Endometrial microvascular endothelial cells (primary cell): ENCODE results near the gene REG4. TPM values are rescaled to one million over a fixed set of nuclear protein-coding genes. Genes with fewer than 3 reads are reported as not detected.
"Not testable (repeated sequence)": the region's sequence is repeated elsewhere in the genome, so short reads cannot be mapped to it uniquely, and the experiment has no call there.

Experiments used
- in situ Hi-C: cut with HindIII; loops from 2 replicates; pipeline ENCODE4 v1.10.0; 2017; ENCODE audit warnings: low sequenced_read_pairs, low pct_unique_long_range_greater_than_20kb; ENCODE audit errors: inconsistent ontology term
- total RNA-seq: library from RNA; depleted of rRNA; stranded (reverse); fragments of >200 nt; gene quantifications from one replicate; pipeline ENCODE4 v1.2.3, GENCODE V29; 2015; ENCODE audit errors: inconsistent ontology term

Gene REG4
- not detected for total RNA-seq

DNA sequence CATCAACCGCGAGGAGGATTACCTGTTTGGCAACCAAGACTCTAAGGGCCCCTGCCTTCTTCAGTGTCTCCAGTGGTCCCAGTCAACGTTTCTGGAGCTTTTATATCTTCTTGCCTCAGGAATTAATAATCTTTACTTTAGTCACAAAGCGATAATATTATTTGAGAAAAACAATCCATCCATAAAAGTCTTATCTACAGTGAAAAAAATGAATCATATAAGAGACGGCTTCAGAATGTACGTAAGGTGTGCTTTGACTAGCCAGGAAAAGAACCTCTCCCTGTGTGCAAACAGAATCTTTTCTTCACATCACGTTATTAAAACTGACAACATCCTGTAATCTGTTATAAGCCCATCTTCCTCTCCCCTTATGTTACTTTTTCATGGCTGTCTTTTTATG is at the start of gene REG4:
TSS of gene REG4 (minus strand) at position 74 of the 400 bp plus-strand sequence. CDS start 2,691 bp downstream, outside the sequence.
- in situ Hi-C loops: no loop called here

DNA sequence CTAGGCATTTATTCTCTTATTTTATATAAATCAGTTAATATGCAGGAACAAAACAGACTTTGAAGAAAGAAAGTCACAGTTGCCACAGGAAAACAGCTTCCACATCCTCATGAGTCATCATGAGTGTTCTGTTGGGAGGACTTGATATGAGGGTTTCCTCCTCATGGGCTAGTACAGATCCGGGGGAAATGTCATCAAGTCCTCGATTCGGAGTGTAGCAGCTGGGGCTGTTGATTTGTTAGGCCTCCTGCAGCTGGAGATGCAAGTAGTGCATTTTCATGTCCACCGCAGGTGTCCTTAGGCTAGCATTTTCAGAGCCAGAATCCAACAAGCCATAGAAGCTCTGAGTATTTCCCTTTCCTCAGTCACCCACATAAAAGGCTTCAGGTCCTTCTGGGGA is 48.4 kb upstream of the REG4 start:
- in situ Hi-C loops: no loop called here

DNA sequence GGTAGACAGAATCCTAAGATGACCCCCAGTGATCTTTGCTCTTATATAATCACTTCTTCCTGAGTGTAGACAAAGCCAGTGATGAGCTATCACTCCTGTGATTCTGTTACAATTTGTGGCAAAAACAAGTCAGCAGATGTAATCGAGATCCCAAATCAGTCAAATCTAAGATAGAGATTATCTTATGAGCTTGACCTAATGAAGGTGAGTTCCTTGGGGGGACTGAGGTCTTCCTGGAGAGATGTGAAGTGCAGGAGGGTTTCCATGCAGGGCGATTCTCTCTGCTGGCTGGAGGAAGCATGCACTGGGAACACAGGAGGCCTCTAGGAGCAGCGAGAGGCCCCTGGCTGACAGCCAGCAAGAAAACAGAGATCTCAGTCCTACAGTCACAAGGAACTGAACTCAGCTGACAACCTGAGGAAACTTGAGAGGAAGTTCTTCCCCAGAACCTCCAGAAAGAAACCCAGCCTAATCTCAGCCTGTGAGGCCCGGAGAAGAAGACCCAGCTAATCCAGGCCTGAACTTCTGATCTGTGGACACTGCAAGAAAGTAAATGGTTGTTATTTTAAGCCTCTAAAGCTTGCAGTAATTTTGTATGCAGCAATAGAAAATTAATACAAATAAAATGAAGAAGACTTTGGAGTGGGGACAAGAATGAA is 47.4 kb upstream of the REG4 start:
- in situ Hi-C loops: not testable (repeated sequence)

DNA sequence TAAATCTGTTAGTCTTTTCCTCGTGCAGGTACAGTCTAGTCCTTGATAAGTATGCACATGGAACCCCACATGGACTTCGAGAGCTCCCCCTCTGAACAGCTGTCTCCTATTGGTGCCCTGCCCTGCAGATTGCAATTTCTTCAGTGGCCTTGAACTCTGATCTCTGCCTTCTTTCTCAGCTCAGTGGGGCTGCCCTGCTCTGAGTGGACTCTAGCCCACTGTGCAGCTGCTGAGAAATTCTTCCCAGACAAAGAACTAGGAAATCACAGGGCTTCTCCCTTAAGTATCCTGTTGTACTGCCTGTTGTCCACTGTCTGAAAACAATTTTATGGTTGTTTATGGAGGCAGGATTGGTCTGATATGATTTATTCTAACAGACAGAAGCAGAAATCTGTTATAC is 46.9 kb upstream of the REG4 start:
- in situ Hi-C loops: no loop called here

DNA sequence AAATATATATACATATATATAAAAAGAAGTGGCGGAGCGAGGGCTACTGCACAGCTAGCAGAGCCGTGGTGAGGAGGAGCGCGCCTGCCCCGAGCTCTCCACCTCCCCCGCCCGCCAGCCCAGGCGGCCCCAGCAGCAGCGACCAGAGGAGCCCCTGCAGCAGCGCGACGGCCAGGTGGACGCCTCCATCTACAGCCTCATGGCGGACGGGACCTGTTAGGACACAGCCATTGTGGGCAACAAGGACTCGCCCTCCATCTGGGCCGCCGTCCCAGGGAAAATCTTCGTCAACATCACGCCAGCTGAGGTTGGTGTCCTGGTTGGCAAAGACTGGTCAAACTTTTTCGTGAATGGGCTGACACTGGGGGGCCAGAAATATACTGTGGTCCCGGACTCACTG is 41.9 kb upstream of the REG4 start:
- in situ Hi-C loops: no loop called here

DNA sequence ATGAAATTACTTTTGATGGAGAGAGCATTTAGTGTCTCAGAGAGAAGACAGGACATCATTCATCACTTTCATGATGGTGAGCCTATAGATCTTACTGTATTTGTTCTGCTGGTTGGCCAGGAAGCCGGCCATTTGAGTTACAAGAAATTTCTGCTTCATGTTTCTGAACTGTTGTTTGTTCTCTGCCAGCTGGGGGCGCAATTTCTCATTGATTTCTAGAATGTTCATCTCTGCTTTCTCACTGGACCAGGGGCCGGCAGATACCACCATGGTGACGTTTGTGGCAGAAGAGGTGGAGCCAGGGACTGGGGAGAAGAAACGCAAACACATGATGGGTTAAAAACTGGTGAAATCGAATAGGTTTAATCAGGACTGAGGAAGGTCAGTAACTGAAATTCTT is 32.9 kb upstream of the REG4 start:
- in situ Hi-C loops: not testable (repeated sequence)

DNA sequence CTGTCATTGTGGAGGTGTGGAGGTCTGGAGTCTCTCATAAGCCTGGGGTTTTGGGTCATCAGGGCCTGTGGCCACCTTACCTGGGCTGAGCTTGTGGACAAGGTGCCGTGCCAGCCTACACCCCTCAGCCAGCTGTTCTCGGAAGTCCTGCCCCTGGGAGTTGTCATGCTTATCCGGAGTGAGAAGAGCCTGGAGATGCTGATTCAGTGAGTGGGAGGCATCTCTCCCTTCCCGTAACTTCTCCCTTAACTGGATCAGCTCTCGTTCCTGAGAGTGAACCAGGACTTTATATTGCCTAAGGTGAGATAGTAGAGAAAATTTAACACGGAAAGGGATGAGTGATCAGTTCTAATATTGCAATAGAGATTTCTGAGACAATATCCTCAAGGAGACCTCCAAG is 30.0 kb upstream of the REG4 start:
- in situ Hi-C loops: no loop called here

DNA sequence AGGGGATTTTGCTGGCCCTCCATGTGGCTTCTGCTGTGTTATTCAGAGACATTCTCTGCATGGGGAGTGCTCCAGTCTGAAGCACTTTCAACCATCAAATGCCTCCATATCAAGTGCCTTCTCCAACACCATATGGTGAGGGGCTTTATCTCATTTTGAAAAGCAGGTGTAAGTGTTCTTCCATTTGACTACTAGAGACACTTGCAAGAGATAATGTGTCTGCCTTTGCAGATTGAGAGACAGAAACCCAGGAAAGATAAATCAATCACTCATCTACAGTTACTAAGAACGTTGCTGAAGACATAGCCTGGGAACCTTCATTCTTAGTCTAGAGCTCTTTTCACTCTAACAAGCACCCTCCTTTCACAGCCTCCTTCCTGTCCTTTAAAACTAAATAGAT is 29.5 kb upstream of the REG4 start:
- in situ Hi-C loops: no loop called here

DNA sequence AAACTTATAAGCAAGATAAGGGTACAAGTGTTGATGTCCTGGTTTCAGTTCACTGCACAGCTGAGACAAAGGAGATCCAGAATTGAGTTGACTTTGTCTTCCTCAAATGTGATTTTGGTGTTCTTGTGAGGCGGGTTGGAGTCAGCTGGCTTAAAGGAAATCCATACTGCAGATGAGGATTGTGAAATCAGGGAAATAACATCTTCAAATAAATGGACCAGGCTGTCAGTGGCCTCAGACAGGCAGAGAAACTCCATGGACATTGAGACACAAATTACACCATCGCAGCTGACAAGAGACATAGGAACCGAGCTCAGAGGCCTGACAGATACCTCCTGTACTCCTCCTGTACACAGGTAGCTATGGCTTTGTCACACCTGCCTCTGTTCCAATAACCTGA is 27.0 kb upstream of the REG4 start:
- in situ Hi-C loops: no loop called here

DNA sequence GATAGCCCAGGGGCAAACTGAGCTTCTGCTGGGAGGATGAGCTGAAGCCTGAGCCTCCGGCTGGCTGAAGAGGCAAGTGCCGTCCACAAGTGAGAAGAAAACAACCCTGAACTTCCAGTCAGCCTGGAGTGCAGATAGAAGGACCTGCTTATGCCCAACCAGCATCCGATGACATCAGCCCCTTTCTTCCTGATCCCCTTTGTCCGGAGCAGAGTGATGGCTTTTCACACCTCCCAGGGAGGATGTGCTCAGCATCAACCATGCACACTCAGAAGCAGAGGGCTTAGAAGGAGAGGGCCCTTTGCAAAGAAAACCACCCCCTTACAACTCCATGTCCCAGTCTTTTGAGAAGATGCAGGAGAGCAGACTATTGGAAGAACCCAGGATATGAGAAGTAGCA is 23.7 kb upstream of the REG4 start:
- in situ Hi-C loops: no loop called here

DNA sequence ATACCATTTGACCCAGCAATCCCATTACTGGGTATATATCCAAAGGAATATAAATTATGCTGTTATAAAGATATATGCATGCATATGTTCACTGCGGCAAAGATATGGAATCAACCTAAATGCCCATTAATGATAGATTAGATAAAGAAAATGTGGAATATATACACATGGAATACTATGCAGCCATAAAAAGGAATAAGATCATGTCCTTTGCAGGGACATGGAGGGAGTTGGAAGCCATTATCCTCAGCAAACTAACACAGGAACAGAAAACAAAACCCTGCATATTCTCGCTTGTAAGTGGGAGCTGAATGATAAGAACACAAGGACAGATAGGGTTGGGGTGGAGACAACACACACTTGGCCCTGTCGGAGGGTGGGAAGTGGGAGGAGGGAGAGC is 19.8 kb upstream of the REG4 start:
- in situ Hi-C loops: no loop called here

DNA sequence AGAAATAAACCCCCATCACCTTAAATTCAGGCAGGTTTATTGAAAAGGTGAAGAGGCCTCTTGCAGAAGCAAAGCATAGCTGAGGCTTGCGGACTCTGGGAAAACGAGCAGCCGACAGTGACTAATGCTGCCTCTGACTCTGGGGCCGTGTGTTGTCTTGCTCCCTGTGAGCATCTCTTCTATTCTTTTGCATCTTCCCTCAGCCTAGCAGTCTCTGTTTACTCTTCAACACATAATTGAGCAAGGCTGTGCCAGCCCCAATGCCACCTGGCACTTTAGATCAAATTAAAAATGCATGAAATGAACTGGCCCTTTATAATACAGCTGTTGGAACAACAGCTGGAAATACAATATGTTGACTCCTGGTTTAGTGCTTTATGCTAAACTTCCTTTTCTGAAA is 18.4 kb upstream of the REG4 start:
- in situ Hi-C loops: no loop called here

DNA sequence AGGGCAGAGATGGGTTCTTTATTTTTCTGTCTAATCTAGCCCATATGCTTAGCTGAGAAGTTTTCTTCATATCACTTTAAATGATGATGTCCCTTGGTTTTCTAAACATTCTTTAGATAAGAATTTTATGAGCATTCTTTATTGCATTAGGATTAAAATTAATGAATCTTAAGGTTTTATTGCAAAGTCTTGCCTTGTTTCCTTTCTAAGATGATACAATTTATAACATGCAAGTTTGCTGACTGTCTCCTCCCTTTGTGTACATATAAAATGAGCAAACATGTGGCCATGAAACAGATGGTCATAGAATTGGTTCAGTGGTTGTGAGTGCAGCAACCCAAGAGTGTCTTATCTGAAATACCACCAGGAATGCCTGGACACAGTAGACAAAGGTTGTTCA is 17.7 kb upstream of the REG4 start:
- in situ Hi-C loops: not testable (repeated sequence)

DNA sequence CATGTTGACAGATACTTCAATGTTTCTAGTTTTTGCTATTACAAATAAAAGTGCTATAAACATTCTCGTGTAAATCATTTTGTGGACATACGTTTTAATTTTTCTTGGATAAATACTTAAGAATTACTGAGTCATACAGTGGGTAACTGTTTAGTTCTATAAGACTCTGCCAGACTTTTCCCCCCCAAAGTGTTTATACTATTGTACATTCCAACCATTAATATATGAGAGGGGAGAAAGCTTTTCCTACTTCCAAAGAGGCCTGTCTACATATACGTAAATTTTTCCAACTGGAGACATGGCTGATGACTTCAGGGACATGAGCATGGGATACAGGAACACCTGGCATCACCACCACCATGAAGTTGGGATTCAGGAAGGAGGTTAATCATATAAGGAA is 17.0 kb upstream of the REG4 start:
- in situ Hi-C loops: no loop called here

DNA sequence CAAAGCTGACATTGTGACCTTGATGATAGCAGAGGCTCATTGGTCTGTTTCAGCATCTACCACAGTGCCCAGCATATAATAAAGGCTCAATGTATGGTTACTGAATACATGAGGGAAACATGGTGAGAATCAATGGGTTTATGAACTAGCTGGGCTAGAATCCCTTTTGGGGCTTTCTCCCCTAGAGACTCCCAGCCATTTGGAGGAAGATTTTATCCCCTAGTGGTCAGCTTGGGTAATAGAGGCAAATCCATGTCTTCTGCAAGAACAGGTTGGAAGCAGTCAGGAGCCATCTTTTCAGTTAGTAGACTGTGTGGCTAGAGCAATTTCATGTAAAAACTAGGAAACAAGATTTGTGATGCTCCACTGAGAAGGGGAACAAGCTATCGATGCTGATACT is 15.8 kb upstream of the REG4 start:
- in situ Hi-C loops: no loop called here

DNA sequence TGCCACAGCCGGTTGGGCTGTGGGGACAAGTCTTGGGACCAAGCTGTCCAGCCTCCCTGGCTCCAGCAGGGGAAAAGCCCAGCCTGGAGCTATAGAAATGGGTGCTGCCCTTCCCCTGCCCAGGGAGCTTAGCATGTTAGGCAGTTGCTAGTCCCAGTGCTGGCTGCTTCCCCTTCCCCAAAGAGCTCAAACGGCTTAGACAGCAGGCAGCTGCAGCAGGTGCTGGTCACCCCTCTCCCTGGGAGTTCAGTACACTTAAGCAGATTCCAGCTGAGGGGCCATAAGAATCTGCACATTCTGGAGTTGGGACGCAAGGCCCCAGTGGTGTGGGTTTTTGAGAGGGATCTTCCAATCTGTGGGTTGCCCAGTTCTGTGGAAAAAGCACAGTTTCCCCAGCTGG is 11.1 kb upstream of the REG4 start:
- in situ Hi-C loops: no loop called here

DNA sequence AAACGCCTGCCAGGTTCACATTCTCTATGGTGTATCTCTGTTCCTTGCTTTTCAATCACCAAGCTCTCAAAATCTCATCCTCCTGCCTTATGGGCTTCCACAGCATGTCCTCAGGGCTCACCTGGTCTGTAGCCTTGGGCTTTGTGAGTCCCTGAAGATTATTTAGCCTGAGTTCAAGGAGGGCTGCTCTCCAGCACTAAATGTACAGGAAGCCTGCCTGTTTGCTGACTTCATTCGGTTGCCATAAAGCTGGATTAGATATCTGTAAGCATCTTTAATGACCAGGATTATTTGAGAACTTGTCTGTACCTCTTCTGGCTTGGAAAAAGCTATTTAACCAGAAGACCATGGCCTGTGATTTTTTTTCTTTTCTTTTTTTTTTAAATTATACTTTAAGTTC is 6.9 kb upstream of the REG4 start:
- in situ Hi-C loops: no loop called here

DNA sequence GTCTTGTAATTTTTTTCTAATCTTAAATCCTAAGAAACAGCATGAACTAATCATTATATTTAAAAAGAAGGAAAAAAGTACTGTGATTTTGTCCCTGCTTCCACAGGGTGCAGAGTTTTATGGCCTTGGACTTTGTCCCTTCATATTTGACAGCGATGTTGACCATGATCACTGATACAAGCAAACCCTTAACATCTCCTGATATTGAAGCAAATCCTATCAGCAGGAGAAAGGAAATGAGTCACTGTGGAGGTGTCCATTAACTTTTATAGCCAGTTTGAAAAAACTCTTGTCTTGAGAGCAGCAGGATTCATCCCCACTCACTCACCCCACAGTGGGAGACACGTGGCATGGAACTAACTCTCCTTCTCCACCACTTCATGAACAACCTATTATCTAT is 5.1 kb upstream of the REG4 start:
- in situ Hi-C loops: no loop called here

DNA sequence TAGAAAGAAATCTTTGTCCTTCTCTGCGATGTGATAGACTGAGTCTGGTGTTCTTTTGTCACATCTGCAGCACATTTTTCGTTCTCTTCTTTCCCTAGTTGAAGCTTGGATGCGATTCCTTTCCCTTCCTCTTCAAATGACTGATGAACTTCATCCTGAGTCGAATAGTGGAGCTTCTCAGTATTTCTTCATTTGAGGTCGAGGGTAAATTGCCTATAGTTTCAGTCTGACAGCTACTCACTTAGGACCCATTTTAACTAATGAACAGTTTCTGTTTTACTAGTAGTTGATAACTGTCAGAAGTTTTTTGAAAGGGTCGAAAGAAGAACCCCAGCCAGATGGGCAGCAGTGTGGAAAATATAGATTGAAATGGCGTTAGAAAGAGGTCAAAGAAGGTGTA is 4.7 kb upstream of the REG4 start:
- in situ Hi-C loops: no loop called here

DNA sequence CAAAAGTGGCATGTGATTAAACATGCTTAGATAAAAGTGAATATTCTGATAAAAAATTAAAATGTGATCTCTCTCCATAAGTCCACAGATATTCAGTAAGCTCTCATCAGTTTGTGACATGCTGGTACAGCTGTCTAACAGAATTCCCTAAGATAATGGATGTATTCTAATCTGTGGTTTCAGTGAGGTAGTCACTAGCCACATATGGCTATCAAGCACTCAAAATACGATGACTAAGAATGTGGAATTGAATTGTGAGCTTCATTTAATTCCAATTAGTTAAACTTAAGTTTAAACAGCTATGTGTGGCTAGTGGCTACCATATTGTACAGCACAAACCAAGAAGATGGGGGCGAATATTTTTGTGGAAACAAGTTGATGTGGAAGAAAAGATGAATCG is 4.1 kb upstream of the REG4 start:
- in situ Hi-C loops: no loop called here

DNA sequence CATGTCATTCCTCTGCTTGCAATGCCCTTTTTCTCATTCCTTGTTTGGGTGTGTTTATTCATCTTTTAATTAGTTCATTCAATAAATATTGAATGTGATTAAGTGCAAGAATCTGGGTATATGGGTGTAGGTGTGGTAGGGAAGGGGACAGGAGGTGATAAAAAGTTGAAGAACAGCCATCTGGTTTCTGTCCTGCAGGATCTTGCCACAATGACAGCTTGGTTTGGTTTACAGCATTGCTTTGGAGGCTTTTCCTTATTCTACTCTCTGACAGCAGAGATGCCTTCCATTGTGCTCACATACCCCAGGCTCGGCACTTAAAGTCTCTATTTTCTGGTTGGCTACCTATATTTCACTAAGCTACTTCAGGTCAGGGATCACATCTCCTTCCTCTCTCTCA is 3.0 kb upstream of the REG4 start:
- in situ Hi-C loops: no loop called here
